H1 (cell line): ENCODE data around the gene ABHD15. TPM values are rescaled to one million over a fixed set of nuclear protein-coding genes. Genes with fewer than 3 reads are reported as not detected.

ENCODE experiments used
- CTCF ChIA-PET: fragments of 300-600 bp; sonication (Branson Sonifier 250); formaldehyde crosslinking; loops from one replicate; lab custom pipeline; 2021; ENCODE audit not compliant: partially characterized antibody; lab: Charles Lee
- POLR2A ChIA-PET: fragments of 300-600 bp; sonication (Branson Sonifier 250); formaldehyde crosslinking; loops from one replicate; lab custom pipeline; 2021; ENCODE audit warnings: inconsistent platforms; ENCODE audit not compliant: partially characterized antibody; lab: Charles Lee
- DNase-seq, 2 experiments: peaks; one replicate each; pipeline versions ENCODE4 v3.0.0 to v3.0.0-alpha.2; 2010 to 2022; ENCODE audit warnings: low spot score in 2 of 2, low read depth in 1 of 2, mixed read lengths in 1 of 2
- FAIRE-seq: peaks from 2 replicates; lab custom pipeline; 2011; peaks lifted over from hg19 to GRCh38; lab: Jason Lieb, UNC
- H2AFZ ChIP-seq: 2 replicates; pipeline ENCODE4 v1.8.1; 2012; ENCODE audit warnings: low read length, inconsistent platforms
- H2AK5ac ChIP-seq: 2 replicates; pipeline ENCODE4 v1.6.1; 2013; ENCODE audit warnings: low read depth, low read length
- H2BK120ac ChIP-seq: replicated peaks from 2 replicates; pipeline ENCODE3; 2013; ENCODE audit warnings: low read depth, low read length, inconsistent platforms
- H2BK12ac ChIP-seq: 2 replicates; pipeline ENCODE4 v1.6.1; 2013; ENCODE audit warnings: low read depth, low read length
- H2BK15ac ChIP-seq: 2 replicates; pipeline ENCODE4 v1.6.1; 2013; ENCODE audit warnings: low read length
- H2BK20ac ChIP-seq: 2 replicates; pipeline ENCODE4 v1.6.1; 2013; ENCODE audit warnings: low read length
- H2BK5ac ChIP-seq: 2 replicates; pipeline ENCODE4 v1.6.1; 2013; ENCODE audit warnings: low read depth, low read length
- H3K14ac ChIP-seq: 2 replicates; pipeline ENCODE4 v1.6.1; 2013; ENCODE audit warnings: inconsistent platforms; ENCODE audit not compliant: insufficient read length
- H3K18ac ChIP-seq: 2 replicates; pipeline ENCODE4 v1.6.1; 2013; ENCODE audit warnings: low read length; ENCODE audit errors: extremely low read depth
- H3K23ac ChIP-seq: 2 replicates; pipeline ENCODE4 v1.6.1; 2013; ENCODE audit warnings: inconsistent platforms; ENCODE audit not compliant: insufficient read length
- H3K23me2 ChIP-seq: 2 replicates; pipeline ENCODE4 v1.6.1; 2013; ENCODE audit warnings: low read depth, low read length
- H3K27ac ChIP-seq: 2 replicates; pipeline ENCODE4 v1.6.1; 2011; ENCODE audit warnings: low read depth, low read length, inconsistent platforms
- H3K27me3 ChIP-seq, 4 experiments: replicated peaks in 1 of 4; 1 replicate in 1 of 4; 2 replicates in 3 of 4; pipeline versions ENCODE4 v1.6.1 to v1.8.1; 2011 to 2013; ENCODE audit warnings: low read length in 3 of 4, mild to moderate bottlenecking in 3 of 4, inconsistent platforms in 2 of 4, mixed read lengths in 2 of 4, moderate library complexity in 1 of 4; ENCODE audit not compliant: control insufficient read depth in 3 of 4, insufficient read depth in 3 of 4; ENCODE audit errors: extremely low read depth in 1 of 4
- H3K36me3 ChIP-seq, 4 experiments: 2 replicates each; pipeline versions ENCODE4 v1.6.1 to v1.8.1; 2011 to 2013; ENCODE audit warnings: mild to moderate bottlenecking in 4 of 4, low read length in 3 of 4, moderate library complexity in 2 of 4, control low read depth in 1 of 4, inconsistent platforms in 1 of 4; ENCODE audit not compliant: insufficient read depth in 4 of 4, control insufficient read depth in 2 of 4
- H3K4ac ChIP-seq: replicated peaks from 2 replicates; pipeline ENCODE3; 2013; ENCODE audit warnings: low read length, low read depth, mixed read lengths, inconsistent platforms; ENCODE audit not compliant: insufficient read length
- H3K4me1 ChIP-seq, 4 experiments: replicated peaks in 1 of 4; 1 replicate in 1 of 4; 2 replicates in 3 of 4; pipeline versions ENCODE4 v1.6.1 to v1.8.1; 2011 to 2013; ENCODE audit warnings: low read length in 3 of 4, inconsistent platforms in 2 of 4, mixed read lengths in 1 of 4; ENCODE audit not compliant: insufficient read depth in 4 of 4, control insufficient read depth in 3 of 4
- H3K4me2 ChIP-seq, 2 experiments: 2 replicates each; pipeline versions ENCODE4 v1.6.1 to v1.8.1; 2011 to 2013; ENCODE audit warnings: low read depth in 2 of 2, low read length in 2 of 2, control low read depth in 1 of 2, inconsistent platforms in 1 of 2, mild to moderate bottlenecking in 1 of 2; ENCODE audit not compliant: insufficient read depth in 1 of 2
- H3K4me3 ChIP-seq, 4 experiments: fragments of 200-600, 300-600 bp in 1 of 4; sonication (generic), shearing (Covaris generic), sonication (Bioruptor Twin) in 1 of 4; 2 replicates each; pipeline versions ENCODE4 v1.5.1 to v1.8.1; 2011 to 2016; ENCODE audit warnings: low read length in 4 of 4, low read depth in 3 of 4, control low read depth in 2 of 4, inconsistent platforms in 2 of 4, mild to moderate bottlenecking in 2 of 4, mixed read lengths in 1 of 4, moderate library complexity in 1 of 4; ENCODE audit not compliant: insufficient read depth in 2 of 4; ENCODE audit errors: extremely low read depth in 1 of 4
- H3K56ac ChIP-seq: replicated peaks from 2 replicates; pipeline ENCODE3; 2013; ENCODE audit warnings: low read depth, mild to moderate bottlenecking, mixed read lengths, low read length, inconsistent platforms; ENCODE audit not compliant: insufficient read length
- H3K79me1 ChIP-seq: 2 replicates; pipeline ENCODE4 v1.6.1; 2013; ENCODE audit warnings: low read depth, low read length, control low read depth
- H3K79me2 ChIP-seq, 2 experiments: 2 replicates each; pipeline versions ENCODE4 v1.6.1 to v1.8.1; 2012 to 2013; ENCODE audit warnings: low read length in 2 of 2, mild to moderate bottlenecking in 2 of 2, inconsistent platforms in 1 of 2; ENCODE audit not compliant: insufficient read depth in 2 of 2, control insufficient read depth in 1 of 2
- H3K9ac ChIP-seq, 4 experiments: replicated peaks in 1 of 4; 1 replicate in 1 of 4; 2 replicates in 3 of 4; pipeline versions ENCODE4 v1.6.1 to v1.8.1; 2011 to 2013; ENCODE audit warnings: low read depth in 3 of 4, low read length in 3 of 4, control low read depth in 2 of 4, mild to moderate bottlenecking in 2 of 4, moderate library complexity in 2 of 4, inconsistent platforms in 1 of 4; ENCODE audit errors: extremely low read depth in 1 of 4
- H3K9me3 ChIP-seq, 2 experiments: 2 replicates each; pipeline versions ENCODE4 v1.6.1 to v1.8.1; 2012 to 2013; ENCODE audit warnings: mild to moderate bottlenecking in 2 of 2, moderate library complexity in 2 of 2, control low read depth in 1 of 2, inconsistent platforms in 1 of 2, low read depth in 1 of 2, low read length in 1 of 2, mixed read lengths in 1 of 2; ENCODE audit not compliant: insufficient read depth in 2 of 2
- H4K20me1 ChIP-seq, 2 experiments: replicated peaks in 1 of 2; 2 replicates each; pipeline versions ENCODE3 to v1.8.1; 2011 to 2013; ENCODE audit warnings: inconsistent platforms in 2 of 2, low read length in 2 of 2, mild to moderate bottlenecking in 1 of 2; ENCODE audit not compliant: insufficient read depth in 2 of 2, control insufficient read depth in 1 of 2
- H4K5ac ChIP-seq: 2 replicates; pipeline ENCODE4 v1.6.1; 2013; ENCODE audit warnings: low read length, low read depth, mixed read lengths, inconsistent platforms; ENCODE audit not compliant: insufficient read length
- H4K8ac ChIP-seq: 2 replicates; pipeline ENCODE4 v1.8.0; 2013; ENCODE audit warnings: mild to moderate bottlenecking, moderate library complexity, low read length, inconsistent platforms; ENCODE audit not compliant: insufficient read depth; ENCODE audit errors: extremely low read depth
- H4K91ac ChIP-seq: replicated peaks from 2 replicates; pipeline ENCODE3; 2013; ENCODE audit warnings: low read length, mixed read lengths, inconsistent platforms; ENCODE audit not compliant: insufficient read length
- EZH2 ChIP-seq: fragments of 200-600 bp; sonication (generic); IDR thresholded peaks from 2 replicates; pipeline ENCODE4 v1.7.1; 2012; ENCODE audit warnings: low read depth, mild to moderate bottlenecking, moderate library complexity, low read length, inconsistent platforms; ENCODE audit not compliant: severe bottlenecking
- KDM4A ChIP-seq: IDR thresholded peaks from one replicate; pipeline ENCODE4 v1.7.1; 2012; ENCODE audit warnings: low read depth, mild to moderate bottlenecking, moderate library complexity, low read length, inconsistent platforms; ENCODE audit not compliant: severe bottlenecking
- RFX5 ChIP-seq: IDR thresholded peaks from 2 replicates; pipeline ENCODE4 v1.6.1; 2011; ENCODE audit warnings: low read depth, low read length, improper control_type of control experiment, borderline replicate concordance
- SRF ChIP-seq: IDR thresholded peaks from 2 replicates; pipeline ENCODE4 v1.6.1; 2011; ENCODE audit warnings: mild to moderate bottlenecking, low read depth, low read length, moderate library complexity
- WGBS, 2 experiments: shearing (Covaris generic) in 1 of 2; methylation state at CpG; one replicate each; pipeline versions ENCODE4 v1.1.6 to v1.1.7; 2013 to 2015; ENCODE audit warnings: low lambda C conversion rate in 2 of 2, mixed read lengths in 2 of 2, inconsistent platforms in 1 of 2, low coverage in 1 of 2, missing lambda C conversion rate in 1 of 2; ENCODE audit not compliant: insufficient replicate concordance in 2 of 2, insufficient coverage in 1 of 2, insufficient read length in 1 of 2; ENCODE audit errors: extremely low coverage in 1 of 2, missing lambda C conversion rate in 1 of 2; 5-methylcytosine and 5-hydroxymethylcytosine counted together
- long read RNA-seq, 2 experiments: library from RNA in 1 of 2; library from capped mRNA in 1 of 2; stranded (forward); transcript quantifications; one replicate each; pipeline ENCODE4 v2.0.0, GENCODE V29; 2021; ENCODE audit warnings: inconsistent platforms in 1 of 2
- polyA minus RNA-seq, 3 experiments: library from RNA; depleted of rRNA, polyadenylated mRNA; stranded (reverse); fragments of >200 nt; gene quantifications; 1 replicate in 2 of 3; 2 replicates in 1 of 3; pipeline ENCODE4 v1.2.3, GENCODE V29; 2011
- polyA plus RNA-seq, 7 experiments: library from polyadenylated mRNA; depleted of rRNA in 3 of 7; stranded (reverse) in 5 of 7; unstranded in 2 of 7; fragments of >200 nt in 5 of 7; fragments of 200-250 nt in 2 of 7; gene quantifications; 1 replicate in 5 of 7; 2 replicates in 1 of 7; 4 replicates in 1 of 7; pipeline versions ENCODE4 v1.2.1 to v1.2.3, GENCODE V29; 2011 to 2013; ENCODE audit warnings: missing spikeins in 2 of 7, mixed read lengths in 2 of 7
- total RNA-seq: library from RNA; stranded (reverse); fragmentation: NEBNext Ultra II Directional; extraction: Animal tissue kit (Norgen Biotek cat#: 25700); gene quantifications from 2 replicates; pipeline ENCODE4 v1.2.1, GENCODE V29; 2021
- TF ChIP-seq, protein P1 (sequence below): IDR thresholded peaks from 2 replicates; pipeline ENCODE4 v1.6.1; 2012; ENCODE audit warnings: inconsistent platforms

ABHD15 gene, protein sequence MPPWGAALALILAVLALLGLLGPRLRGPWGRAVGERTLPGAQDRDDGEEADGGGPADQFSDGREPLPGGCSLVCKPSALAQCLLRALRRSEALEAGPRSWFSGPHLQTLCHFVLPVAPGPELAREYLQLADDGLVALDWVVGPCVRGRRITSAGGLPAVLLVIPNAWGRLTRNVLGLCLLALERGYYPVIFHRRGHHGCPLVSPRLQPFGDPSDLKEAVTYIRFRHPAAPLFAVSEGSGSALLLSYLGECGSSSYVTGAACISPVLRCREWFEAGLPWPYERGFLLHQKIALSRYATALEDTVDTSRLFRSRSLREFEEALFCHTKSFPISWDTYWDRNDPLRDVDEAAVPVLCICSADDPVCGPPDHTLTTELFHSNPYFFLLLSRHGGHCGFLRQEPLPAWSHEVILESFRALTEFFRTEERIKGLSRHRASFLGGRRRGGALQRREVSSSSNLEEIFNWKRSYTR
- 1.6 and 1.7 TPM in 2 replicates for total RNA-seq
- polyA plus RNA-seq (2011; rRNA removed), result 0.88 and 1.2 TPM in 2 replicates
- 1.2 TPM for polyA plus RNA-seq (2011; cell fraction: cytosol; rRNA removed)
- polyA plus RNA-seq (2011; cell fraction: nucleus; rRNA removed), result 1.6 TPM
- 1.3 to 1.6 TPM (median 1.5 TPM) in 4 replicates for polyA plus RNA-seq (2012, experiment 1 of 2)
- 1.9 TPM for polyA plus RNA-seq (2012, experiment 2 of 2)
- 1.3 TPM for polyA plus RNA-seq (2013, experiment 1 of 2)
- polyA plus RNA-seq (2013, experiment 2 of 2), result 1.3 TPM
- polyA minus RNA-seq (2011; rRNA and poly(A)+ RNA removed), result 1.8 and 2.1 TPM in 2 replicates
- polyA minus RNA-seq (2011; cell fraction: cytosol; rRNA and poly(A)+ RNA removed), result 1.4 TPM
- 3.0 TPM for polyA minus RNA-seq (2011; cell fraction: nucleus; rRNA and poly(A)+ RNA removed)
- long read RNA-seq, experiment 1, partial matches to known transcripts, result 0 of 2 reads
- long read RNA-seq, experiment 1, other reads (novel, unspliced or antisense), result 1 of 2 reads
- long read RNA-seq, experiment 2, partial matches to known transcripts, result 0 of 1 reads
- long read RNA-seq, experiment 2, other reads (novel, unspliced or antisense), result 1 of 1 reads

DNA sequence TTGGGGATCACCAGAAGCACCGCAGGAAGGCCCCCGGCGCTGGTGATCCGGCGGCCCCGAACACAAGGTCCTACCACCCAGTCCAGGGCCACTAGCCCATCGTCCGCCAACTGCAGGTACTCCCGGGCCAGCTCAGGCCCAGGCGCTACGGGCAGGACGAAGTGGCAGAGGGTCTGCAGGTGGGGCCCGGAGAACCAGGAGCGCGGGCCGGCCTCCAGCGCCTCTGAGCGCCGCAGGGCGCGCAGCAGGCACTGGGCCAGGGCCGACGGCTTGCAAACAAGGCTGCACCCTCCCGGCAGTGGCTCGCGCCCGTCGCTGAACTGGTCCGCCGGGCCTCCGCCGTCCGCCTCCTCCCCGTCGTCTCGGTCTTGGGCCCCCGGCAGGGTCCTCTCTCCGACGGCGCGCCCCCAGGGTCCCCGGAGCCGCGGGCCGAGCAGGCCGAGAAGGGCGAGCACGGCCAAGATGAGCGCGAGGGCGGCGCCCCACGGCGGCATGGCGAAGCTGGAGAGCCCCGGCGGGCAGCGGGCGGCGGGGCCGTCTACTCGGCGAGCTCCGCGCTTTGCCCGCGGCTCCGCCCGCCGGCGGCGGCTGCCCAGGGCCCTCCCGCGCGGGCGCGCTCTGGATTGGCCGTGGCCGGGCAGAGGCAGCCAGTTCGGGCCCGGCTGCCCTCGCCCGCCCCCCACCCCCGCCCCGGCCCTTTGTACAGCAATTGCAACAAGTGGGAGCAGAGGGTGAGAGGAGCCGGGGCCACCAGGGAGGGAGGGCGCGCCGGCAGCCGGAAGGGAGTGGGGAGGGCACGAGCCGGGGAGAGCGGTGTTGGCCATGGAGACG lies at the start of gene ABHD15:
ABHD15 (minus strand) TSS at position 565 of the 831 bp plus-strand sequence; CDS start at position 494, 71 bp downstream.
- no peak within 1 kb of the TSS for H2AK5ac ChIP-seq
- H3K27me3 ChIP-seq, result peaks cover 11 to 42% (median 31%) of the 10 kb centered on the region in 4 experiments
- H3K79me2 ChIP-seq, result no peaks in the 10 kb centered on the region
- H3K23me2 ChIP-seq, result peaks cover 27% of the 10 kb centered on the region
- POLR2A ChIA-PET, result interaction anchor here (1.0 kb wide), 1 partner anchor 8 kb away, joined by 3 read pairs; no protein-coding TSS in a partner anchor
- H2BK15ac ChIP-seq, result no peak within 1 kb of the TSS
- H4K20me1 ChIP-seq, result peaks cover 1 to 2% of the 10 kb centered on the region in 2 experiments
- H2BK20ac ChIP-seq, result no peak within 1 kb of the TSS
- no peaks in the 10 kb centered on the region for H3K9me3 ChIP-seq
- CTCF ChIA-PET, result interaction anchor here (1.0 to 10.3 kb wide), 11 partner anchors 8 to 197 kb away, joined by 3 to 99 read pairs (median 6); partner anchors contain the start of gene CORO6
- no peak within 1 kb of the TSS for H3K14ac ChIP-seq
- H4K91ac ChIP-seq, result no peak within 1 kb of the TSS
- peak within 1 kb of the TSS; percentile 44; the same call in 1 of the 2 replicates for H2BK5ac ChIP-seq
- no peak within 1 kb of the TSS for H3K56ac ChIP-seq
- H2BK12ac ChIP-seq, result no peak within 1 kb of the TSS
- H3K36me3 ChIP-seq, result no peaks in the 10 kb centered on the region
- peak within 1 kb of the TSS in 1 of 4 experiments; percentile 14; a peak in 1 of 7 replicates for H3K9ac ChIP-seq
- H2AFZ ChIP-seq, result peak within 1 kb of the TSS; percentile 42; the same call in 1 of the 2 replicates
- H3K4me1 ChIP-seq, result peaks cover 6 to 15% (median 11%) of the 10 kb centered on the region in 4 experiments; a peak in 6 of 7 replicates
- peak within 1 kb of the TSS; percentile 84 to 93 for H3K4me2 ChIP-seq
- FAIRE-seq, result no peak
- H3K4ac ChIP-seq, result no peak within 1 kb of the TSS
- H3K27ac ChIP-seq, result no peak within 1 kb of the TSS
- peak within 1 kb of the TSS; percentile 88 for H4K8ac ChIP-seq
- H2BK120ac ChIP-seq, result no peak within 1 kb of the TSS
- peak within 1 kb of the TSS; percentile 55 to 76 (median 71) for H3K4me3 ChIP-seq
- H4K5ac ChIP-seq, result no peak within 1 kb of the TSS
- 2% methylated on average over 72 of the region's 94 CpGs; no CpG with 5 or more reads in 1 of the 2 experiments for WGBS, 2 experiments
- H3K79me1 ChIP-seq, result no peaks in the 10 kb centered on the region
- no peak within 1 kb of the TSS for H3K23ac ChIP-seq
- H3K18ac ChIP-seq, result peak within 1 kb of the TSS; percentile 51
- peak in 1 of 2 experiments; percentile 81 for DNase-seq
- peak; percentile 46 for TF ChIP-seq EZH2
- no peak for TF ChIP-seq SRF
- TF ChIP-seq RFX5, result no peak
- peak; percentile 63 for TF ChIP-seq KDM4A
- TF ChIP-seq, protein P1, sequence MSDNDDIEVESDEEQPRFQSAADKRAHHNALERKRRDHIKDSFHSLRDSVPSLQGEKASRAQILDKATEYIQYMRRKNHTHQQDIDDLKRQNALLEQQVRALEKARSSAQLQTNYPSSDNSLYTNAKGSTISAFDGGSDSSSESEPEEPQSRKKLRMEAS, result 0 out of 2 replicates have a peak, but pooled peaks have one; percentile 7
